ENCODE data around the gene SCARF1.

DNA sequence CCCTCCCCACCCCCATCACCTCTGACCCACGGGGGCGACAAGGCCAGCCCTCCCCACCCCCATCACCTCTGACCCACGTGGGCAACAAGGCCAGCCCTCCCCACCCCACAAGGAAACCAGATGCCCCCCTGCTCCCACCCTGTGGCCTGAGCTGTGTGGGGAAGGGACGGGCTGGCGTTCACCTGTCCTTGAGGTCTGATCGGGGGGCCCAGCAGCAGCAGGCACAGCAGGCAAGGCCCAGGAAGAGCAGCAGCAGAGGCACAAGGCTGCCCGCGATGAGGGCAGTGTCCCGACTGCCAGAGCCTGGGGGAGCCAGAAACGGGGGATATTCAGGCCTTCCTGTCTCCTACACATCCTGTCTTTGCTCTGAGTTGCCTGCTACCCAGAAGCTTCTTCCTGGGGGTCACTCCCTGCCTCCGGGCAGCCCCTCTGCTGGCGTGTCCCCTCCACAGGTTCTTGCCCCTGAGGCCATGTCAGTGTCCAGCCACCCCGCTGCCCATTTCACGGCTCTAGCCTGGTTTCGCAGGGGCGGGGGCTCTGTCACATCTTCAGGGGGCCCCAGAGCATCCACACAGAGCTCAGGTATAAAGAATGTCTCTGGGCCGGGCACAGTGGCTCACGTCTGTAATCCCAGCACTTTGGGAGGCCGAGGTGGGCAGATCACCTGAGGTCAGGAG is 6.8 kb downstream of the SCARF1 start:
- TF ChIP-seq MXI1 (conservative IDR thresholded peaks at IDR 0.05; ENCODE audit: poor library complexity, severe bottlenecking) (no peak), POLR2AphosphoS5 (IDR thresholded peaks at IDR 0.05) (no peak), EP300 (conservative IDR thresholded peaks at IDR 0.05; ENCODE audit: poor library complexity, severe bottlenecking) (no peak), REST (IDR thresholded peaks at IDR 0.05; ENCODE audit: borderline replicate concordance) (no peak), RAD21 (conservative IDR thresholded peaks at IDR 0.05) (no peak), EZH2 (IDR thresholded peaks at IDR 0.05; ENCODE audit: borderline replicate concordance, insufficient read depth, low read length, poor library complexity, severe bottlenecking) (no peak), SMC3 (conservative IDR thresholded peaks at IDR 0.05; ENCODE audit: poor library complexity) (no peak)
- TF ChIP-seq, protein P1, sequence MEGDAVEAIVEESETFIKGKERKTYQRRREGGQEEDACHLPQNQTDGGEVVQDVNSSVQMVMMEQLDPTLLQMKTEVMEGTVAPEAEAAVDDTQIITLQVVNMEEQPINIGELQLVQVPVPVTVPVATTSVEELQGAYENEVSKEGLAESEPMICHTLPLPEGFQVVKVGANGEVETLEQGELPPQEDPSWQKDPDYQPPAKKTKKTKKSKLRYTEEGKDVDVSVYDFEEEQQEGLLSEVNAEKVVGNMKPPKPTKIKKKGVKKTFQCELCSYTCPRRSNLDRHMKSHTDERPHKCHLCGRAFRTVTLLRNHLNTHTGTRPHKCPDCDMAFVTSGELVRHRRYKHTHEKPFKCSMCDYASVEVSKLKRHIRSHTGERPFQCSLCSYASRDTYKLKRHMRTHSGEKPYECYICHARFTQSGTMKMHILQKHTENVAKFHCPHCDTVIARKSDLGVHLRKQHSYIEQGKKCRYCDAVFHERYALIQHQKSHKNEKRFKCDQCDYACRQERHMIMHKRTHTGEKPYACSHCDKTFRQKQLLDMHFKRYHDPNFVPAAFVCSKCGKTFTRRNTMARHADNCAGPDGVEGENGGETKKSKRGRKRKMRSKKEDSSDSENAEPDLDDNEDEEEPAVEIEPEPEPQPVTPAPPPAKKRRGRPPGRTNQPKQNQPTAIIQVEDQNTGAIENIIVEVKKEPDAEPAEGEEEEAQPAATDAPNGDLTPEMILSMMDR (IDR thresholded peaks at IDR 0.05; ENCODE audit: poor library complexity, severe bottlenecking): no peak

All from neural cell (in vitro differentiated cells).